ENCODE data around the gene RELN.

The RELN gene

GRCh38 chr7:103889451-103889850 is 100.0 kb downstream of the RELN start:
- no peak for DNase-seq

- DNase-seq = no peak
Measured at GRCh38 chr7:103888603-103889153, 100.8 kb downstream of the RELN start.

DNA sequence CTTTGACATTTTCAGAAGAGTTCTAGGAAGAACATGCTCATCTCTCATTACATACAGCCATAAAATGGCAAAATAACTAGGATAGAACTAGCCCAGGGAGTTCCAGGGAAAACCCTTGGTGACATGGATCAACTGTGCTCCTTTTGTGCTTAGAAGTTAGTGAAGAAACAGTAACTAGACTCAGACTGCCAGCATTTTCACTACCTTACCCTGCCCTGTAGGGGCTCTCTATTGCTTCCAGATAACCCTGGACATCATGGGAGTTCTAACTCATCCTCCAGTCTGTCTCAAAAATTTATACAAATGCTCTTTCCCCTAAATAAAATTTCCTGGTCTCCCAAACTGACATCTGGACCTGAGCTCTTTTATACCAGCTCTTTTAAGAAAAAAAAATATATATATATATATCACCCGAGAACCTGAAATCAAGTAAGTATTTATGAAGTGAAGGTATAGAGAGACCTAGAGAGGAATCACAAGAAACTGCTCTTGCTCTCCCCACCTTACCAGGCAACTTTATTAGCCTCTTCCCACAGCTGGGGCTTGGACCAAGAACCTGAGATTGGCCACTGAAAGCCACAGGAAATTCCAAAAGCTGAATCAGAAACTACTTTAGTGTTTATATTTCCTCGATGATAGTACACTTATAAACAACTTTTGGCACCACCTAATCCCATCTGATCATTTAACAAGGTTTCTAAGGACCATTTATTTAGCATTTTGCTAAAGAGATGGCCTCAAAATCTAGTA is 101.4 kb downstream of the RELN start:
- no peak for DNase-seq

DNA sequence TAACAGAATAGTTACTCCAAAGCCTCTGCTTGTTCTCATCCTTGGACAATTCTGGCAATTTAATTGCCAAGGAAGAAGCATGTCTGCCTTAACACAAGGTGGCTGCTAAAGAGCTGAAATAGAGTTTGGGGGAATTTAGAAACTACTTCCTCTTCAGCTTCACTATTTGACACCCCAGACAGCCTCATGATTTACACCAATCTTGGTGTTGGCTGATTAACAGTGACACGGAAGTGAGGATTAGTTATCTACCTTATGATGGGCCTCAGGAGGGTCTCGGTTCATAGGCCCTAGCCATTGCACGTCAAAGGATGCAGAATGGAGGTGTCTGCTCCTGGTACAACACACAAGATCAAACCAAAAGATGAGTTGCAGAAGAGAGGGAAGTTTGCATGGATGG is 102.4 kb downstream of the RELN start:
- DNase-seq = no peak

GRCh38 chr7:103879928-103880600 is 109.4 kb downstream of the RELN start:
- DNase-seq = no peak

GRCh38 chr7:103879411-103879810 is 110.0 kb downstream of the RELN start:
- DNase-seq = no peak

DNA sequence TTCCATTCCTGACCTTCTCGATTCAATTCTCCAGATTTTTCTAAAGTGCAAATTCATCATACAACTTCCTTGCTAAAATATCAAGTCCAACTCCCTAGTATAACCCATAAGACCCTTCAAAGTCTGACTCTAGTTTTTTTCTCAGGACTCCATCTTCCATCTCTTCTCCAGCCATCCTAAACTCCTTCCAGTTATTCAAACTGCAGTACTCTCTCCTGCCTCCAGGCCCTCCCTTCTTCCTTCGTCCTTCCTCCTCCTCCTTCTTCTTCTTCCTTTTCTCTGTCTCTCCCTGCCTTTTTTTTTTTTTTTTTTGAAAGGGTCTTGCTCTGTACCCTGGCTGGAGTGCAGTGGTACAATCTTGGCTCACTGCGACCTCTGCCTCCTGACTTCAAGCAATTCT is 111.9 kb downstream of the RELN start:
- DNase-seq = no peak

DNA sequence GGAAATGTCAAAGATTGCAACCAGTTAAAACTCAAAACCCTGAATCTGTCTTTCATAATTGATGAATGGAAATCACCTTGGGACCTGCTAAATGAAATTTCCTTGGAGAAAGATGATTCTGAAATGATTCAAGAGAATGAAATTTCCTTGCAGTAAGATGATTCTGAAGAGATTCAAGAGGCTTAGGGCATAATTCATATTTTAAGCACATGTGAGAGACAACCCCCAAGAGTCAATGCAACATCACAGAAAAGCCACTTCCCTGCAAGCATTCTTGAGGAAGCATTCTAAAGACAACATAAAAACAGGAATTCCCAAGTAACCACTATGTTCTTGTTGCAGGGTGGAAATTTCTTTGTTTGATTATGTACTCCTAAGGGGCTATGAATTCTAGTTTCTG is 113.7 kb downstream of the RELN start:
- DNase-seq = no peak

DNA sequence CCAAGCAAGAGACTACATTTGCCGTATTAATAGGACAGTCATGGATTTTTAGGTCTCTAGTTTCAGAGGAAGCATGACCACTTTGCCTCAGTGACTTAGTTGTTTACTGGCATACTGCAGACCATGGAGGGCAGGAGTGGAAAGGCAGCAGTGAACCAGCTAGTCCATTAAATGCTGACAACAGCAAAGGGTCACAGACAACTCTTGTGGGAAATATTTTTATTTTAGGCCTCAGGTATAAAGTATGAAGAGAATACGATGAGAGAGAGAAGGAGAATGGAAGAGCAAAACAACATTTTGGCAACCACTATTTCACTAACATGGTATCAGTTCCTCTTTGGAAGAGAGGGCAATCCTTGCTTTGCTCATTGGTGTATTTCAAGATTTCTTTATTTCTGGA is 118.0 kb downstream of the RELN start:
- no peak for DNase-seq

GRCh38 chr7:103870664-103871063 is 118.8 kb downstream of the RELN start:
- DNase-seq = no peak

GRCh38 chr7:103867874-103868273 is 121.6 kb downstream of the RELN start:
- no peak for DNase-seq

DNA sequence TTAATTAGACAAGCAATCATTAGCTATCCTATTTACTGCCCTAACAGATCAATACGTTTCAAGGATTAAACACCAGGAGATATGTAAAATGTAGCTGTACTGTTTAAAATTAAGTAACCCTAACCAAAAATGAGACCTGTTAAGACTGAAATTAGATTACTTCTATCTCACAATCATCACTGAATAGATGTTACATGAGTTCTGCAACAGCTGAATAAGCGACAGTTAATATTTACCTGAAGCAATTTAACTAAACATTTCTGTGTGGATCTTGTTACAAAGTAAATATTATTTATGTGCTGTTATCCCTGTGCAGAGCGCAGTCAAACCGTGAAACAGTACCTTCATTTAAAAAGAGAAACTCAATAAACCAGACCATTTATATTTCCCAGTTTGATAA is 122.5 kb downstream of the RELN start:
- DNase-seq = no peak

DNA sequence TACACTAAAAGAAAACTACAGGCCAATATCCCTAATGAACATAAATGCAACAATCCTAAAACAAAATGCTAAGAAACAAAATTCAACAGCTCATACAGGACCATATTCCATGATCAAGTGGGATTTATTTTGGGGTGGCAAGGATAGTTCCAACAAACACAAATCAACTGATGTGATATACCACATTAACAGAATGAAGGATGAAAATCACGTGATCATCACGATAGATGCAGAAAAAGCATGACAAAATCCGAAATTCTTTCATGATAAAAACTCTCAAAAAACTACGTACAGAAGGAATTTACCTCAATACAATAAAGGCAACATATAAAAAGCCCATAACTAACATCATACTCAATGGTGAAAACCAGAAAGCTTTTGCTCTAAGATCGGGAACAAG is 124.0 kb downstream of the RELN start:
- no peak for DNase-seq

GRCh38 chr7:103862302-103863035 is 127.0 kb downstream of the RELN start:
- DNase-seq = no peak

GRCh38 chr7:103859709-103860108 is 129.7 kb downstream of the RELN start:
- no peak for DNase-seq

- no peak for DNase-seq
Measured at GRCh38 chr7:103857435-103857834, 132.0 kb downstream of the RELN start.

DNA sequence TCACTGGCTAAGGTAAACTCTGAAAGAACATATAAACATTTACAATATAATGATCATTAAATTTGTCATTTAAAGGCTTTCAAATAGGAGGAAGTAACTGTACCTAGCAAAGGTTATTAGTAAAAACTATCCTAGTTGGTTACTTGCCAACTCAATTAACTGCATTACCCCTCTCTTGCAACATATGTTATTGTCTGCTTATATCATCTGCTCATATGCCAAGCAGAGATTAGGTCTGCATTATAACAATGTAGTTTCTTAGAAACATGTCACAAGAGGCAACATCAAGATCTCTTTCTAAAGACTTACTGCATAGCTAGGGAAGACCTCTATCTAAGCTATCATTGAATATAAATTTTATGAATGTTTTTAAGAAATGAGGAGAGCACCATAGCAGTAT is 132.5 kb downstream of the RELN start:
- DNase-seq = no peak

DNA sequence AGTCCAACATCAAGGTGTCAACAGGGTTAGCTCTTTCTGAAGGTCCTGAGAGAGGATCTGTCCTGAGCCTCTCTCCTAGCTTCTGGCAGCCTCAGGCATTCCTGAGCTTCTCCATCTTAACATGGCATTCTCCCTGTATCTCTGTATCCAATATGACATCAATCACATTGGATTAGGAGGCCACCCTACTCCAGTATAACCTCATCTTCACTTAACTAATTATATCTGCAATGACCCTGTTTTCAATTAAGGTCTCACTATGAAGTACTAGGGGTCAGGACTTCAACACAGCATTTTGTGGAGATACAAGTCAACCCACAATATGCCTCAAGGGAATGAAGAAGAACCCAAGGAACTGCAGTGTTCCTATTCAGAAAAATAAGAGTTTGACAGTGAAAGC is 133.8 kb downstream of the RELN start:
- no peak for DNase-seq

GRCh38 chr7:103854611-103855010 is 134.8 kb downstream of the RELN start:
- DNase-seq = no peak

- DNase-seq = no peak
Measured at GRCh38 chr7:103851357-103851756, 138.1 kb downstream of the RELN start.

DNA sequence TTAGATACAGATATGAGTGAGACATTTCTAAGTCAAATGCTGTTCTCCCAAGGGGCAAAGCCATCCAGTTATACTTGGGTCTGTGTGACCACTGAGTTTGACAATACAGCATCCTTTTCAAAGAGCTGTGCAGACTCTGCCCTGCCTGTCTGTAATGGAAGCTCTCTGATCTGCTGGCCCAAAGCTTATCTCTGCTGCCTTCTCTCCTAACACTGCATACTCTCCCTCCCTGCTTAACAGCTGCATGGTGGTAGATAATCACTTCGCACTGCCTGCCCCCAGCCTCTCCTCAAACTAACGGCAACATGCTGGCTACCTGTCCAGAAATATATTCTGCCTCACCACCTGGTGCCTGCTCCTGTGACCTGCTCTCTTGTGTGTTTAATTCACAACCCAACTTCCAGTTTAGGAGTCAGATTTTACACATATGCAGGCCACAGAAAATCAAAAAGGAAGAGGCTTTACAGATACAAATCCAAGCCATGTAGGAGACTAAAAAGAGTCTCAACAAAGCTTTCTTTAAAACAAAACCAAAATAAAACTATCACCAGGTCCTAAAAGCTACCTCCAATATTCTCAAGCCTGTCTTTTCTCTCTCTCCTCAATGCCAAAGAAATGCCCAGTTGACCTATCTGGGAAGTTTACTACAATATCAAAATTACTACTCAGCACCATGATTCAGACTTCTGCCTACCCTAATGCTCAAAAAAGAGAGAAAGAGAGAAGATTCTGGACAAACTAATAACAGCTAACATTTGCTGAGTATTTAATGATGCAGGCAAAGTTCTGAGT is 145.6 kb downstream of the RELN start:
- DNase-seq = no peak

GRCh38 chr7:103833401-103833800 is 156.1 kb downstream of the RELN start:
- no peak for DNase-seq

GRCh38 chr7:103832438-103832837 is 157.0 kb downstream of the RELN start:
- no peak for DNase-seq

Data from NCI-H226 (cell line).